DOHH2 (cell line): ENCODE measurements around the gene PHLPP2.

Source experiments
- H3F3A ChIP-seq: fragments of 200-600 bp; sonication (generic), shearing (Covaris generic); 2 replicates; pipeline ENCODE4 v1.6.0; 2016; ENCODE audit warnings: antibody characterized with exemption, mild to moderate bottlenecking; ENCODE audit not compliant: control insufficient read depth, insufficient read depth
- H3K27ac ChIP-seq: fragments of 200-600 bp; sonication (generic); 2 replicates; pipeline ENCODE4 v1.5.1; 2014; ENCODE audit warnings: low read depth, mild to moderate bottlenecking, low read length, moderate library complexity
- H3K27me3 ChIP-seq: fragments of 200-600 bp; sonication (generic); 2 replicates; pipeline ENCODE4 v1.6.1; 2014; ENCODE audit warnings: mild to moderate bottlenecking, low read length, mixed read lengths; ENCODE audit not compliant: control insufficient read depth
- H3K36me3 ChIP-seq: fragments of 200-600 bp; sonication (generic); 2 replicates; pipeline ENCODE4 v1.6.1; 2014; ENCODE audit warnings: mild to moderate bottlenecking, low read length, moderate library complexity, mixed read lengths; ENCODE audit not compliant: control insufficient read depth
- H3K4me1 ChIP-seq: fragments of 200-600 bp; sonication (generic); 2 replicates; pipeline ENCODE4 v1.6.1; 2014; ENCODE audit warnings: mild to moderate bottlenecking, low read length, mixed read lengths; ENCODE audit not compliant: control insufficient read depth
- H3K4me2 ChIP-seq: fragments of 200-600 bp; sonication (generic); 2 replicates; pipeline ENCODE4 v1.6.0; 2014; ENCODE audit warnings: mild to moderate bottlenecking, low read length, moderate library complexity
- H3K4me3 ChIP-seq: fragments of 200-600 bp; sonication (generic); 2 replicates; pipeline ENCODE4 v1.5.1; 2014; ENCODE audit warnings: mild to moderate bottlenecking, low read length, mixed read lengths
- H3K79me2 ChIP-seq: fragments of 200-600 bp; sonication (generic); 2 replicates; pipeline ENCODE4 v1.6.1; 2014; ENCODE audit warnings: mild to moderate bottlenecking, low read length, mixed read lengths; ENCODE audit not compliant: control insufficient read depth
- H3K9me2 ChIP-seq: fragments of 200-600 bp; sonication (generic); replicated peaks from 2 replicates; pipeline ENCODE4 v1.6.1; 2014; ENCODE audit warnings: mild to moderate bottlenecking, low read length, mixed read lengths; ENCODE audit not compliant: control insufficient read depth
- H3K9me3 ChIP-seq: fragments of 200-600 bp; sonication (generic); 2 replicates; pipeline ENCODE4 v1.6.1; 2014; ENCODE audit warnings: antibody characterized with exemption, low read length, mixed read lengths; ENCODE audit not compliant: control insufficient read depth, insufficient read depth
- H4K20me1 ChIP-seq: fragments of 200-600 bp; sonication (generic); 2 replicates; pipeline ENCODE4 v1.6.0; 2014; ENCODE audit warnings: low read depth, mild to moderate bottlenecking, antibody characterized with exemption, low read length, moderate library complexity; ENCODE audit not compliant: control insufficient read depth, insufficient read depth
- CTCF ChIP-seq: fragments of 200-600 bp; sonication (generic); IDR thresholded peaks from one replicate; pipeline ENCODE4 v1.5.1; 2014; ENCODE audit warnings: antibody characterized with exemption, mild to moderate bottlenecking, low read depth, low read length; ENCODE audit not compliant: poor library complexity, severe bottlenecking
- EZH2phosphoT487 ChIP-seq: fragments of 200-600 bp; sonication (generic); IDR thresholded peaks from 2 replicates; pipeline ENCODE4 v1.6.1; 2017; ENCODE audit warnings: borderline replicate concordance, mild to moderate bottlenecking, antibody characterized with exemption, low read length, moderate library complexity, mixed read lengths

The PHLPP2 gene

GRCh38 chr16:71767060-71767900 lies 42.8 kb upstream of the PHLPP2 start:
- no peak overlapping the region for H3K4me2 ChIP-seq
- H3K27me3 ChIP-seq = no peaks in the 10 kb centered on the region
- peaks cover 69% of the 10 kb centered on the region for H3K36me3 ChIP-seq
- no peaks in the 10 kb centered on the region for H3K9me3 ChIP-seq
- TF ChIP-seq CTCF (no peak), EZH2phosphoT487 (no peak)
- no peaks in the 10 kb centered on the region for H3K4me1 ChIP-seq
- H3F3A ChIP-seq = no peaks in the 10 kb centered on the region
- H3K27ac ChIP-seq = no peak overlapping the region
- no peaks in the 10 kb centered on the region for H3K79me2 ChIP-seq
- no peak overlapping the region for H3K4me3 ChIP-seq
- H4K20me1 ChIP-seq = no peaks in the 10 kb centered on the region
- H3K9me2 ChIP-seq = no peaks in the 10 kb centered on the region

- Histone ChIP-seq H3K36me3 (peaks cover 51% of the 10 kb centered on the region), H3K9me2 (no peaks in the 10 kb centered on the region), H3K4me3 (no peak overlapping the region), H3K4me2 (no peak overlapping the region), H3K27me3 (no peaks in the 10 kb centered on the region), H3K9me3 (no peaks in the 10 kb centered on the region), H3K27ac (no peak overlapping the region), H4K20me1 (no peaks in the 10 kb centered on the region), H3K4me1 (no peaks in the 10 kb centered on the region), H3K79me2 (no peaks in the 10 kb centered on the region), H3F3A (no peaks in the 10 kb centered on the region)
- no peak for TF ChIP-seq EZH2phosphoT487
- no peak for TF ChIP-seq CTCF
Observed at GRCh38 chr16:71762186-71762585, 37.7 kb upstream of the PHLPP2 start.

GRCh38 chr16:71761097-71761496 lies 36.6 kb upstream of the PHLPP2 start:
- Histone ChIP-seq H3K27ac (no peak overlapping the region), H3F3A (no peaks in the 10 kb centered on the region), H3K4me3 (no peak overlapping the region), H3K4me1 (no peaks in the 10 kb centered on the region), H3K79me2 (no peaks in the 10 kb centered on the region), H3K36me3 (peaks cover 55% of the 10 kb centered on the region), H3K9me3 (no peaks in the 10 kb centered on the region), H4K20me1 (no peaks in the 10 kb centered on the region), H3K4me2 (no peak overlapping the region), H3K9me2 (no peaks in the 10 kb centered on the region), H3K27me3 (no peaks in the 10 kb centered on the region)
- TF ChIP-seq CTCF (no peak), EZH2phosphoT487 (no peak)
